HG03520 (cell line): ENCODE results near the gene CMTM6.
A peak's percentile ranks its signal among the peaks of the same experiment; 100 is the strongest.

Experiments
- ATAC-seq: cut with Tn5 transposase; IDR thresholded peaks from one replicate; pipeline ENCODE4 v1.9.1; 2021; ENCODE audit warnings: mild to moderate bottlenecking, moderate library complexity; ENCODE audit not compliant: unreplicated experiment

CMTM6 gene

GRCh38 chr3:32448686-32449474 lies 53.8 kb downstream of the CMTM6 start:
- ATAC-seq = no peak

GRCh38 chr3:32447865-32448400 lies 54.7 kb downstream of the CMTM6 start:
- no peak for ATAC-seq

GRCh38 chr3:32443478-32443877 lies 59.2 kb downstream of the CMTM6 start:
- ATAC-seq = no peak

GRCh38 chr3:32442766-32443165 lies 59.9 kb downstream of the CMTM6 start:
- no peak for ATAC-seq

DNA sequence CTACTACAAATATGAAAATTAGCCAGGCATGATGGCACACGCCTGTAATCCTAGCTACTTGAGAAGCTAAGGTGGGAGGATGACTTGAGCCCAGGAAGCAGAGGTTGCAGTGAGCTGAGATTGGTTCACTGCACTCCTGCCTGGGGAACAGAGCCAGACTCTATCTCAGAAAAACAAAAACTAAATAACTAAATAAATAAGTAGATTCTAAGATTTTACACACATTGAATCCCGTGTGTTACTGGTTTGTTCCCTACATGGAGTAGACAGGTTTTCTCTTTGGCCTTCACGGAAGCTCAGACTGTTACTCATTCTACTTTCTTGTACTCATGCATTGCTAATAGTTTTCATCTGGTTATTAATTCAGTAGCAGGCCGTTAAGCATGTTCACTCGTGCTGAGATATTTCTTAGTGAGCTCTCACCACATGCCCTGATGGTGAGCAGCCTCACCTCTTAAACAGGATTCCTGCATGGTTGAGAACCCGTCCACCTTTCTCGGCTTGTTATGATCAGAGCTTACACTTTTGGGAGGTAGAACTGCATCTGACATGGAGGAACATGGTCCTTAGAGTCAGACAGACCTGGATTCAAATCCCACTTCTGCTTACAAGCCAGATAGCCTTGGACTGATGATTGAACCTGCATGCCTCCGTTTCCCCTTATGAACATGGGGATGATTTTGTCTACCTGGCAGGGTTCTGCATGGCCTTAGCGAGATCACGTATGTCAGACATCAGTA lies 61.9 kb downstream of the CMTM6 start:
- no peak for ATAC-seq

DNA sequence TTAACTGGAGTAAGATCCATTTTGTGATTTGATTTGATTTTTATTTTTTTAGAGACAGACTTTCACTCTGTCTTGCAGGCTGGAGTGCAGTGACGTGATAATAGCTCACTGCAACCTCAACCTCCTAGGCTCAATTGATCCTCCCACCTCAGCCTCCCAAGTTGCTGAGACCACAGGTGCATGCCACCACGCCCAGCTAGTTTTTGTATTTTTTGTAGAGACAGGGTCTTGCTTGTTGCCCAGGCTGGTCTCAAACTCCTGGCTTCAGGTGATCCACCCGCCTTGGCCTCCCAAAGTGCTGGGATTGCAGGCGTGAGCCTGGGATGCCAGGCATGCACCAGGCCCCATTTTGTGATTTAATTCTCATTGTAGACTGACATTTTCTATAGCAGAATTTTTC lies 63.2 kb downstream of the CMTM6 start:
- peak; percentile 19 for ATAC-seq

GRCh38 chr3:32438596-32439344 lies 63.9 kb downstream of the CMTM6 start:
- peak; percentile 92 for ATAC-seq

GRCh38 chr3:32437896-32438295 lies 64.8 kb downstream of the CMTM6 start:
- no peak for ATAC-seq

DNA sequence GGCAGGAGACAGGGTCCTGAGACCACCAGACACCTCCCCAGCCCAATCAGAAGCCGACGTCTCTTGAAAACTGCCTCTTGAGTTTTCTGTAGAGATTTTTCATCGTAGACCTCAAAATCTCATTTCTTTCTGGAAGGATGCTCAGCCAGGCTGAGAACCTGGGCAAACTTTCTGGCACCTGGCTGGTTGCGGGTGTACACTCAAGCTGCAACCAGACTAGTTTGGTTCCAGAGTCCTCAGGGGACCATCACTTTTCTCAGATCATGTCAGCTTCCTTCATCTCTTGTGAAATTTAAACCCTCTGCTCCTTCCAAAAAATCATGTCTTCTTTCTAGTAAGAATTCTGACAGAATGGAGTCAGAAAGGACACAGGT lies 65.8 kb downstream of the CMTM6 start:
- ATAC-seq = no peak

GRCh38 chr3:32435911-32436815 lies 66.5 kb downstream of the CMTM6 start:
- no peak for ATAC-seq

DNA sequence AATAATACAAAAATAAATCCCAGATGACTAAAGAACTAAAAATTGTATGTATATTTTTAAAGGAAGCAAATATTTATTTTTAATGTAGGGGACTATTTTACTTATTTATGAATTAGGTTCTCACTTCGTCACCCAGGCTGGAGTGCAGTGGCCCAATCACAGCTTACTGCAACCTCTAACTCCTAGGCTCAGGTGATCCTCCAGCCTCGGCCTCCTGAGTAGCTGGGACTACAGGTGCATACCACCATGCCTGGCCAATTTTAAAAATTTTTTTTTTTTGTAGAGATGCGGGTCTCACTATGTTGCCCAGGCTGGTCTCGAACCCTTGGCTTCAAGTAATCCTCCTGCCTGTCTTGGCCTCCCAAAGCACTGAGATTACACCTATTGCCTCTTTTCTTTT lies 68.4 kb downstream of the CMTM6 start:
- ATAC-seq = no peak

- ATAC-seq = peak; percentile 48
Measured at GRCh38 chr3:32432711-32433530, 69.7 kb downstream of the CMTM6 start.

- no peak for ATAC-seq
Measured at GRCh38 chr3:32432045-32432710, 70.5 kb downstream of the CMTM6 start.

DNA sequence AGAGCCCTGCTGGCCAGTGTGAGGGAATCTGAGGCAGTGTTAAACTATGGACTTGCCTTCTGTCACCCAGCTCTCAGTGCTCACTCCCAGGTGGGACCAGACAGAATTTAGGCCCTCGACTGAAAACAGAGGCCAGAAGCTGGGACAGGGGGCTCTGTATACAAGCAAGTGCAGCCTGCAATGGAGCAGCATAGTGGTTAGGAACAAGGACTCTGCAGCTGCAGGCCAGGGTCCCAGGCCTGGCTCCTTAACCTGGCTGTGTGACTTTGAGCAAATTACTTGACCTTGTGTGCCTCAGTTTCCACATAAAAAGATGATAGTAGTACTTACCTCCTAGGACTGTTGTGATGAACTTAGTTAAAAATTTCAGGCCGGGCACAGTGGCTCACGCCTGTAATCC lies 71.2 kb downstream of the CMTM6 start:
- no peak for ATAC-seq
